Activated CD8-positive, alpha-beta memory T cell treated with anti-CD3 and anti-CD28 coated beads, Interleukin-2, amount 10 ng/mL, durations not matched to agents 7 days and 5 days (primary cell): Measurements from ENCODE around the gene ADAMTS17. TPM values are rescaled to one million over a fixed set of nuclear protein-coding genes. Genes with fewer than 3 reads are reported as not detected.

Experiments
- ATAC-seq: fragments of 150-1000 bp; cut with Tn5 transposase; one replicate; pipeline ENCODE4 v1.10.0; 2021; ENCODE audit warnings: moderate library complexity
- CTCF ChIA-PET: fragments of 350-600 bp; sonication (Branson Sonifier 250); formaldehyde crosslinking; loops from one replicate; lab custom pipeline; 2021; ENCODE audit warnings: antibody characterized with exemption; lab: Charles Lee
- DNase-seq: peaks from one replicate; pipeline ENCODE4 v3.0.0-alpha.2; 2020
- H3K27ac Mint-ChIP-seq: one replicate; pipeline ENCODE4 v1.8.0; 2021; ENCODE audit warnings: mild to moderate bottlenecking, mixed read lengths
- H3K27me3 Mint-ChIP-seq: one replicate; pipeline ENCODE4 v1.8.0; 2021; ENCODE audit warnings: mixed read lengths
- H3K36me3 Mint-ChIP-seq: one replicate; pipeline ENCODE4 v1.8.0; 2021; ENCODE audit warnings: mild to moderate bottlenecking, mixed read lengths
- H3K4me1 Mint-ChIP-seq: one replicate; pipeline ENCODE4 v1.8.0; 2021; ENCODE audit warnings: mixed read lengths
- H3K4me3 Mint-ChIP-seq: one replicate; pipeline ENCODE4 v1.8.0; 2021; ENCODE audit warnings: mild to moderate bottlenecking, moderate library complexity, mixed read lengths
- H3K9me3 Mint-ChIP-seq: one replicate; pipeline ENCODE4 v1.8.0; 2022; ENCODE audit warnings: low read depth, mixed read lengths
- total RNA-seq, 2 experiments: library from RNA; stranded (reverse); gene quantifications; one replicate each; pipeline ENCODE4 v1.2.3, GENCODE V29; 2021

ADAMTS17 gene
- total RNA-seq, 2 experiments from 2014 or later: 1.6 to 1.9 TPM

- no peak for DNase-seq
- Mint-ChIP-seq H3K4me1 (no peaks in the 10 kb centered on the region), H3K36me3 (no peaks in the 10 kb centered on the region), H3K27ac (no peak overlapping the region), H3K27me3 (no peaks in the 10 kb centered on the region), H3K4me3 (no peak overlapping the region), H3K9me3 (peaks cover 2% of the 10 kb centered on the region)
- ATAC-seq: no peak
- CTCF ChIA-PET: no interaction called here
These were observed 86.1 kb downstream of the ADAMTS17 start for GRCh38 chr15:100255644-100256043.

GRCh38 chr15:100254691-100255090 is 87.1 kb downstream of the ADAMTS17 start:
- H3K36me3 Mint-ChIP-seq: no peaks in the 10 kb centered on the region
- peaks cover 2% of the 10 kb centered on the region for H3K9me3 Mint-ChIP-seq
- CTCF ChIA-PET: no interaction called here
- DNase-seq (peak; percentile 4), ATAC-seq (no peak)
- H3K27me3 Mint-ChIP-seq: no peaks in the 10 kb centered on the region
- no peaks in the 10 kb centered on the region for H3K4me1 Mint-ChIP-seq
- H3K4me3 Mint-ChIP-seq: no peak overlapping the region
- no peak overlapping the region for H3K27ac Mint-ChIP-seq

DNA sequence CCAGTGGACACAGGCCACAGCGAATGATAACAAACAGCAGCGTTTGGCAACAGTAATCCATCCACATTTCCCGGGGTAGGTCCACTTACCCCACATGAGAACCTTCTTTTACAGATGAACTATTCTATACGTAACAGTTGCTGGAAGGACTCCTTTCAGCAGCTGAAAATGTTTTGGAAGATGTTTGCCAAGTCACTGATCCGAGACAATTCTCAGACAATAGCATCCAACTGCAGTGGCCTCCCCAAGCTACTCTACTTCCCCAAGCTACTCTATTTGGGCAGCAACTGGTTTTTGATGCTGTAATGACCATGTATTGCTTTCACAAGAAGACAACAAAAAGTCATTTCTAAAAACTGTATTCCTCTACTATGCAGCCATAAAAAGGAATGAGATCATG is 87.5 kb downstream of the ADAMTS17 start:
- CTCF ChIA-PET: no interaction called here
- no peaks in the 10 kb centered on the region for H3K36me3 Mint-ChIP-seq
- no peak overlapping the region for H3K27ac Mint-ChIP-seq
- DNase-seq (peak; percentile 9), ATAC-seq (no peak)
- H3K4me1 Mint-ChIP-seq: no peaks in the 10 kb centered on the region
- H3K4me3 Mint-ChIP-seq: no peak overlapping the region
- peaks cover 2% of the 10 kb centered on the region for H3K9me3 Mint-ChIP-seq
- H3K27me3 Mint-ChIP-seq: no peaks in the 10 kb centered on the region

- H3K4me3 Mint-ChIP-seq: no peak overlapping the region
- no peaks in the 10 kb centered on the region for H3K36me3 Mint-ChIP-seq
- CTCF ChIA-PET: no interaction called here
- no peak overlapping the region for H3K27ac Mint-ChIP-seq
- no peaks in the 10 kb centered on the region for H3K4me1 Mint-ChIP-seq
- DNase-seq: peak; percentile 4
- no peaks in the 10 kb centered on the region for H3K27me3 Mint-ChIP-seq
- ATAC-seq: no peak
- H3K9me3 Mint-ChIP-seq: peaks cover 2% of the 10 kb centered on the region
These were observed 88.1 kb downstream of the ADAMTS17 start for GRCh38 chr15:100253640-100254039.

DNA sequence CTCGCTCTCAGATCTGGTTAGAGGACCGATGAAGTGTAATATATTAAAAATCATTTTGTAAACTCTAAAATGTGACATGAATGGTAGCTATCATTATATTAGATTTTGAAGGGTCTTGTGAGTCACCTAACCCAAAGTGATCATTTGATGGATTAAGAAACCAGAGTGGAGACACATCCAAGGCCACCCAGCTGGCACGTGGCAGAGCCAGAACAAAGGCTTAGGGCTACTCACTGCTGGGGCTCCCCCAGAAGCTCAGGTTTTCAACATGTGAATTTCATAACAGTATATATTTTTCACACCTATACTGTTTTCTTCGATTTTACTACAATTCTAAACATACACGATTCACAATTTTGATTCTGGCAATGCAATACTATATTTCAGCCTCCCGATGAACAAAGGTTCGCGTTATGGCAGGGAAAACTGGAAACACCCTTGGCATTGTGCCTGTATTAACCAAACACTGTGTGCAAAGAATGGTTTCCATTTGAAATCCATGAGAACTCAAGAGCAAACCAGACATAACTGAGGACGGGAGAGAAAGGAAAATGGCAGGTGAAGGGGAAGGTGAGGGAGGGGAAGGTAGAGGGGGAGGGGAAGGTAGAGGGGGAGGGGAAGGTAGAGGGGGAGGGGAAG is 88.9 kb downstream of the ADAMTS17 start:
- H3K4me1 Mint-ChIP-seq: no peaks in the 10 kb centered on the region
- DNase-seq (peak; percentile 3), ATAC-seq (no peak)
- no peak overlapping the region for H3K27ac Mint-ChIP-seq
- CTCF ChIA-PET: no interaction called here
- no peaks in the 10 kb centered on the region for H3K36me3 Mint-ChIP-seq
- H3K27me3 Mint-ChIP-seq: no peaks in the 10 kb centered on the region
- H3K9me3 Mint-ChIP-seq: peaks cover 2% of the 10 kb centered on the region
- no peak overlapping the region for H3K4me3 Mint-ChIP-seq

GRCh38 chr15:100252359-100252758 is 89.4 kb downstream of the ADAMTS17 start:
- Mint-ChIP-seq H3K36me3 (no peaks in the 10 kb centered on the region), H3K27me3 (no peaks in the 10 kb centered on the region), H3K27ac (no peak overlapping the region), H3K4me1 (no peaks in the 10 kb centered on the region), H3K9me3 (no peaks in the 10 kb centered on the region), H3K4me3 (no peak overlapping the region)
- CTCF ChIA-PET: no interaction called here
- ATAC-seq (no peak), DNase-seq (peak; percentile 23)

DNA sequence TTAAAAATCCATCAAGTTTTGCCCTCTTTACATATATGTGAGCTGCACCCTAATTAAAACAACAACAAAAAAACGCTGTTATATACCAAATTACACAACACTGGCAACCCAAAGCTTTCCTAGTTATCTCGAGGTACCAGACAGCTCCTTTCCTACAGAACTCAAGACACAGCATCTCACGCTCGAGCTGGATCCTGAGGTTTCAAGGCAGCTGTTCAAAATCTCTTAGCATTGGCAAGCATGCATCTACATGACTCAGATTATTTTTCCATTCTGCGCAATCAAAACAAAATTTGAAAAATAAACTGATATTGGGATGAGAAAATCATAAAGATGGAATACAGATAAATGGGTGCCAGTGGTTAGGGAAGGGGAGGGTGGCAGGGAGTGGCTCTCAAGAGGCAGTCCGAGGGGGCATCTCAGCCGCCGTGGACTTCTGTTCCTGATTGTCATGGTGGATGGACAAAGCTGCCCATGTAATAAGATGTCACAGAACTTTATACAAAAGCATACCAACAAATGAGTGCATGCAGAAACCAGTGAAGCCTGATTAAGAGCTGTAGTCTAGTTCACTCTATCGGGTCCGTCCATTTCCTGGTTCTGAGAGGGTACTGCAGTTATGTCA is 91.5 kb downstream of the ADAMTS17 start:
- DNase-seq (peak; percentile 5), ATAC-seq (no peak)
- Mint-ChIP-seq H3K4me3 (no peak overlapping the region), H3K4me1 (no peaks in the 10 kb centered on the region), H3K27ac (no peak overlapping the region), H3K36me3 (no peaks in the 10 kb centered on the region), H3K27me3 (no peaks in the 10 kb centered on the region), H3K9me3 (no peaks in the 10 kb centered on the region)
- CTCF ChIA-PET: no interaction called here

- DNase-seq (peak; percentile 26), ATAC-seq (no peak)
- H3K4me1 Mint-ChIP-seq: no peaks in the 10 kb centered on the region
- H3K27me3 Mint-ChIP-seq: no peaks in the 10 kb centered on the region
- no peaks in the 10 kb centered on the region for H3K9me3 Mint-ChIP-seq
- H3K4me3 Mint-ChIP-seq: no peak overlapping the region
- H3K36me3 Mint-ChIP-seq: no peaks in the 10 kb centered on the region
- CTCF ChIA-PET: no interaction called here
- H3K27ac Mint-ChIP-seq: no peak overlapping the region
These were observed 92.5 kb downstream of the ADAMTS17 start for GRCh38 chr15:100249096-100249815.

GRCh38 chr15:100248236-100248635 is 93.5 kb downstream of the ADAMTS17 start:
- Mint-ChIP-seq H3K27me3 (no peaks in the 10 kb centered on the region), H3K27ac (no peak overlapping the region), H3K9me3 (no peaks in the 10 kb centered on the region), H3K36me3 (no peaks in the 10 kb centered on the region), H3K4me1 (no peaks in the 10 kb centered on the region), H3K4me3 (no peak overlapping the region)
- no peak for DNase-seq
- CTCF ChIA-PET: no interaction called here
- ATAC-seq: no peak

DNA sequence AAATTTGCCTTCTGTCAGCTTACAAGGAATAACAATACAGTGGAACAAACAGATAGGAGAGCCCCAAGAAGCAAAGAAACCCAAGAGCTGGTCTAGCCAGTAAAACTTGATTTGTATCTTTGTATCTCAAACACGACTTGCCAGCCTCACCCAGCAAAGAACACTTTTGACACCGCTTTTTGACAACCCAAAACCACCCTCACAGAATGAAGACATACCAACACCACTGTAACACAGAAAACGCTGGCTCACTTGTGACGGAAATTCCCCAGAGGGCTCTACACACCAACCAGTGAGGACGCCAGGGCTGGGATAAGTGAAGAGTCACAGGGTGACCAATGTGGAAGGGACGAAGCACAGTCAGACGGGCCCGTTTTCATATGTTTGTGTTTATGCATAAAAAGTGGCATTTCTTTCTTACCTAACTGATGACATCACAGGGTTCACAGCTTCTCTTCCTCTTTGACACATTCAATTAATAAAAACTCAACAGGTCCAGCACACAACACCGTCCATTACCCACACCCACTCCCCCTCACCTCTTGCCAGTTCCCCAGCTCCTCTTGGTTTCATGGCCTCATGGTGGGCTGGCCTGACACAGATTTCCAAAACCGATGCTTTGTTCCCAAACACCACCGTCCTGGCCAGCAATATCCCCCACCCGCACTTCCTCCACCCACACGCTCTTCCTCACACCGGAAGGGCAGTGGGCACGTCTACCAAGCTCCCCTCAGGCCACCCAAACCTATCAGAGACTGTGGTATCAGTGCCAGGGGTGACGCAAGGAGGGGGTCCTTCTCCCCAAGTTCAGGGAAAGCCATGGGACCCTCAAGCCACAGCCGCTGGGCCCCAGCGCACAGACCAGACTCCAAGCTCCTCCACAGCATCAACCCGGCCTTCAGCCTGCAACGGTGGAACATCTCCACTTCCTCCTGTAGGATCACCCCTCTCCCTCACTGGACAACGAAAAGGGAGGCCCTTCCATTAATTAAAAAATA is 94.2 kb downstream of the ADAMTS17 start:
- H3K4me1 Mint-ChIP-seq: no peaks in the 10 kb centered on the region
- no peaks in the 10 kb centered on the region for H3K27me3 Mint-ChIP-seq
- no peak overlapping the region for H3K4me3 Mint-ChIP-seq
- CTCF ChIA-PET: no interaction called here
- ATAC-seq (no peak), DNase-seq (no peak)
- no peaks in the 10 kb centered on the region for H3K36me3 Mint-ChIP-seq
- H3K9me3 Mint-ChIP-seq: no peaks in the 10 kb centered on the region
- H3K27ac Mint-ChIP-seq: no peak overlapping the region

GRCh38 chr15:100245855-100246254 is 95.9 kb downstream of the ADAMTS17 start:
- Mint-ChIP-seq H3K4me1 (no peaks in the 10 kb centered on the region), H3K4me3 (no peak overlapping the region), H3K9me3 (no peaks in the 10 kb centered on the region), H3K36me3 (no peaks in the 10 kb centered on the region), H3K27ac (no peak overlapping the region), H3K27me3 (no peaks in the 10 kb centered on the region)
- CTCF ChIA-PET: no interaction called here
- DNase-seq (no peak), ATAC-seq (no peak)

GRCh38 chr15:100245487-100245820 is 96.3 kb downstream of the ADAMTS17 start:
- no peaks in the 10 kb centered on the region for H3K9me3 Mint-ChIP-seq
- no peaks in the 10 kb centered on the region for H3K36me3 Mint-ChIP-seq
- DNase-seq: no peak
- H3K27ac Mint-ChIP-seq: no peak overlapping the region
- no peak overlapping the region for H3K4me3 Mint-ChIP-seq
- H3K27me3 Mint-ChIP-seq: no peaks in the 10 kb centered on the region
- ATAC-seq: no peak
- CTCF ChIA-PET: no interaction called here
- no peaks in the 10 kb centered on the region for H3K4me1 Mint-ChIP-seq

DNA sequence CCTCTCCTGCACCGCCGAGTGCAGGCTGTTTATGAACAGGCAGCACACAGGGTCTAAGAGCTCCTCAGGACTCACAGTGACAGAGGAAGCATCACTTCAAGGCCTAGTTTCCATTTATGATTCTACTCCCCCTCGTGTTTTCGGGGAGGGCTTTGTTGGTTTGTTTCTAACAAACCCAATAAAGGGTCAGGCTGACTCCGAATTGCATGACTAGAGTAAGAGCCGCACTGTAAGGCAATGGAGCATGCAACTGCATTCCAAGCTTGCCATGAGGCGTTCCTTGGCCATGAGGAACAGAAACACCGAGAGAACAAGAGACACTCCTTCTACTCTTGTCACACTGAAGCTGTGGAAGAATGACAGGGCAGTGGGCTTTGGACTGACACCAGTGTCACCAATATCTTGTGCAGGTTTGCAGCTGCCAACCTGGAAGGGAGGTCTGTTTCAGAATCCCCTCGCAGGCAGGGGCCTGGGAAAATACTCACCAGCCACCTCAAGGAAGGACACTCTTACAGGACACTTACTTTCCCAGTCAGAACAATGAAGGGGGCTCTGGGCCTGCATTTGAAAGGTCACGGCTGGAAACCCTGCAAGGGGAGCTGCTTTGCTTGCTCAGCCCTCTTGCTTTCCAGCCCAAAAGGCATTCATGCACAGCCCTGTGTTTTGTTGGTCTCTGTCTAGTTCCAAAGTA is 96.8 kb downstream of the ADAMTS17 start:
- Mint-ChIP-seq H3K27me3 (no peaks in the 10 kb centered on the region), H3K4me3 (no peak overlapping the region), H3K36me3 (no peaks in the 10 kb centered on the region), H3K9me3 (no peaks in the 10 kb centered on the region), H3K4me1 (no peaks in the 10 kb centered on the region), H3K27ac (no peak overlapping the region)
- ATAC-seq (no peak), DNase-seq (no peak)
- CTCF ChIA-PET: no interaction called here
